ENCODE results near the gene TTC23.
"Not testable (repeated sequence)": the region's sequence is repeated elsewhere in the genome, so short reads cannot be mapped to it uniquely, and the experiment has no call there.

The TTC23 gene

DNA sequence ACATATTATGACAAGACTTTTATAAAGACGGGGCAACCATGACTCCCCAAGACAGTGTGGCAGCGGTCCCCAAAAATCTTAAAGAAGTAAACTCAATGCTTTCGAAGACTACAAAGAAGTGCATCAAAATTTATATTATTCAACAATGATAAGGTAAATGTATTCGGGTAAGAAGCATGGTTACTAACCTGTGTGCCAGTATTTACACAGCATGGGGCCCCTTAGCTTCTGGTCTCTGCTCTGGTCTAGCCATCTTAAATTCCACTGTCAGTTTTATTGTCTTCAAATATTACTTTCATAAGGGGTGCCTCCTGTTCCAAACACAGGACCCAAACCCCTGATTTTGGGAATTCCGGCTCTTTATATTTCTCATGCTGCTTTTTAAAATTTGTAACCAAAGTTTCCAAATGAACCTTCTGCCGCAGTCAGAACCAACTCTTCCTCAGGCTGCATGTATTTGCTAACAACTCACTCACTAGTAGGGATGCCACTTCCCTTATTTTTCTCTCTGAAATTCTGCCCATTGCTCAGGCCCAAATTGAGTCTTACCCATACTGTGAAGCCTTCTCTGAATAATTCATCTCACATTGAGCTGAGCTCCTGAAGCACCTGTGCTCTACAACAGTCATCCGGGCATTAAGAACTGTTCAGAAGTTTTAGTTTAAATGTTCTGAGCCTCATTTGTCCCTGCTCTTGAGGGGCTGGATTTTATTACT is 1.2 kb downstream of the TTC23 start:
- no peak for DNase-seq

DNA sequence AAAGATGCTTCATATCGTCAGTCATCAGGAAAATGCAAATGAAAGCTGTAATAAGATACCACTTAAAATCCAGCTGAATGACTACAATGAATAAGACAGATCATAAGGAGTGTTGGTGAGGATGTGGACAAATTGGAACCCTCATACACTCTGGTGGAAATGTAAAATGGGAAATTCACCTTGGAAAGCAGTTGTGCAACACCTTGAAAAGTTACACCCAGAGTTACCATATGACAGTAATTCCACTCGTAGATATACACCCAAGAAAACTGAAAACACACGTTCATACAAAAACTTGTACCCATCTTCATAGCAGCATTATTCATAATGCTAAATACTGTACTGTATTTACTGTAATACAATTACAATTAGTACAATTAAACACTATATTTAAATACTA is 2.3 kb downstream of the TTC23 start:
- DNase-seq: no peak

DNA sequence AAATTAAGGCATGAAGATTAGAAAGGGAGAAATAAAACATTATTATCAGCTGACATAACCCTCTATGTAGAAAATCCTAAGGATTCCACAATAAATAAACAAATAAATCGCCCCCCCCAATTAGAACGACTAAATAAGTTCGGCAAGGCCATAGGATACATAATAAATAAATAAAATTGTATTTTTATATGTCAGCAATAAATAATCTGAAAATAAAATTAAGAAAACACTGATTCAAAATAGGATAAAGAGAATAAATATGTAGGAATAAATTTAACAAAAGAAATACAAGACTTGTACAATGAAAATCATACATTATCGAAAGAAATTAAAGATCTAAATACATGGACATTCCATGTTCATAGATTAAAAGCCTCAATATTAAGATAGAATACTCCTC is 5.1 kb downstream of the TTC23 start:
- no peak for DNase-seq

DNA sequence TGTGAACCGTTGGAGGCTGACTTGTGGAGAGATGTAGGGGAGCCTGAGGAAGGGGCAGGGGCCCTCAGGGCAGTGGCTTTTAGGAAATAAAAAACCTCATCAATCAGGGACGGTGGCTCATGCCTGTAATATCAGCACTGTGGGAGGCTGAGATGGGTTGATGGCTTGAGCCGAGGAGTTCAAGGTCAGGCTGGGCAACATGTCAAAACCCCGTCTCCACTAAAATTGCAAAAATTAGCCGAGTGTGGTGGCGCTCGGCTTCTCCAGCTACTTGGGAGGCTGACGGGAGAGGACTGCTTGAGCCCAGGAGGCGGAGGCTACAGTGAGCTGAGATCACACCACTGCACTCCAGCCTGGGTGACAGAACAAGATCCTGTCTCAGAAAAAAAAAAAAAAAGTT is 7.6 kb downstream of the TTC23 start:
- DNase-seq: no peak

DNA sequence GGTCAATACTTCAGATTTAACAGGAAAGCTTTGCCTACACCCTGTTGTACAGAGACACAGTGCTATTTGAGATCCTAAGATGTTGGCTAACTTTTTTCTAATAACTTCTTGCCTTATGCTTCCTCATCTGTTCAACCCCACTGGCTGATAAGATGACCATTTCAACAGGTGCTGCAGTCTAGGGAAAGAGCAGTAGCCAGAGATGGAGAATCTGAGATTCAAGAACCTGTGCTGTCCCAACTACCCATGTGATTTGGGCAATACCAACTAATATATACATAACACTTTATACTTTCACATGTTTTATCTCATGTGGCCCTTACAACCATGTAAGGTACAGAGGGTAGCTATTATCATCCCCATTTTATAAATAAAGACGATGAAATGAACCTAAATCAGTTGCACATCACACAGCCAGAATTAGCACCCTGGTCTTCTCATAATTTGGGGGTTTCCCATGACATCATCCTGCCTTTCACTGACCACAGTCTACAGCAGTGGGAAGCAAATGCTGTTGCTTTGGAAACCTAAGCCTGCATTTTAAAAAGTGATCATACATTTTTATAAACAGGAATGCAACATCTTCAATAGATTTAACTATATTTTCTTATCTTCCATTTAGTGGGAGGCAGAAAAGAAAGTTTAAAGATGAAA is 9.7 kb downstream of the TTC23 start:
- DNase-seq: no peak

DNA sequence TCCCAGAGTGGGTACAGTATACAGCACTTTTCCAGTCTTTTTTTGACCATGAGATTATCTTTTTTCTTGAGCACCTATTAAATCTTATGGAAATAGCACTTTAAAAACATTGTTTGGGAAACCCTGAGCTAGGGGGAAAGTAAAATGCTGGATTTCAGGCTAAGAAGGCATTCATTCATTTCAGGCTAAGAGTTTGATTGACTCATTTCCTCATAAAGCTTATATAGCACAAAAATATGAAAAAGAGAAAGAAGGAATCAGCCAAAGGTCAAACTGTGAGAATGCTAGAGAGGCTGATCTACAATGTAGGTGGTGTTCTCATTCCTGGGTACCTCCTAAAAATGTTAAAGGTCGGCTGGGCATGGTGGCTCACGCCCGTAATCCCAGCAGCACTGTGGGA is 10.5 kb downstream of the TTC23 start:
- DNase-seq: no peak

DNA sequence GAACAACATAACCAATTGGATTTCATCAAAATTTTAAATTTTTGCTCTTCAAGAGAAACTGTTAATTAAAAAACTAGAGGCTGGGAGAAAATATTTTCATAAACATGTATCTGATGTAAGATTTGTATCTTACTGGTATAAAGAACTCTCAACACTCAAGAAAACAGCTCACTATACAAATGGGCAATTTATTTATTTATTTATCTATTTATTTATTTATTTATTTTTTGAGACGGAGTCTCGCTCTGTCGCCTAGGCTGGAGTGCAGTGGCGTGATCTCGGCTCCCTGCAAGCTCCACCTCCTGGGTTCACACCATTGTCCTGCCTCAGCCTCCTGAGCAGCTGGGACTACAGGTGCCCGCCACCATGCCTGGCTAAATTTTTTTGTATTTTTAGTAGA is 15.2 kb downstream of the TTC23 start:
- not testable (repeated sequence) for DNase-seq

DNA sequence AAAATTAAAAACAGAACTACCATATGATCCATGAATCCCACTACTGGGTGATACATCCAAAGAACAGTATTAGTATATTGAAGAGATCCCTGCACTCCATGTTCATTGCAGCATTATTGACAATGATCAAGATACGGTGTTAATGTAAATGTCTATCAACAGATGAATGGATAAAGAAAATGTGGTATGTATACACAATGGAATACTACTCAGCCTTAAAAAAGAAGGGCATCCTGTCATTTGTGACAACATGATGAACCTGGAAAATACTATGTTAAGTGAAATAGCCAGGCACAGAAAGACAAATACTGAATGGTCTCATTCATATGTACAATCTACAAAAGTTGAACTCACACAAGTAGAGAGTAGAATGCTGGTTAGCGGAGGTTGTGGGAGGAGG is 16.6 kb downstream of the TTC23 start:
- DNase-seq: no peak

DNA sequence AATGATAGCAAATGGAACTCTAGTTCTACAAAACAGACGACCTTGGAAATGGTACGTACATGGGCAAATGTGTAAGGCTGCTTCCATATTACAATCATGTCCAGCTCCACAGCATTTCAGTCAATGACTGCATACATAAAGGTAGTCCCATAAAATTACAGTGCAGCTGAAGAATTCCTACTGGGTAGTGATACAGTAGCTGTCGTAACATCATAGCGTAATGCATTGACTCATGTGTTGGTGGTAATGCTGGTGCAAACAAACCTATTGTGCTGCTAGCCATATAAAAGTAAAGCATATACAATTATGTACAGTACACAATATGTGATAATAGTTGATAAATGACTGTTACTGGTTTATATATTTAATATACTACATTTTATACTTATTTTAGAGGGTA is 18.5 kb downstream of the TTC23 start:
- DNase-seq: no peak

DNA sequence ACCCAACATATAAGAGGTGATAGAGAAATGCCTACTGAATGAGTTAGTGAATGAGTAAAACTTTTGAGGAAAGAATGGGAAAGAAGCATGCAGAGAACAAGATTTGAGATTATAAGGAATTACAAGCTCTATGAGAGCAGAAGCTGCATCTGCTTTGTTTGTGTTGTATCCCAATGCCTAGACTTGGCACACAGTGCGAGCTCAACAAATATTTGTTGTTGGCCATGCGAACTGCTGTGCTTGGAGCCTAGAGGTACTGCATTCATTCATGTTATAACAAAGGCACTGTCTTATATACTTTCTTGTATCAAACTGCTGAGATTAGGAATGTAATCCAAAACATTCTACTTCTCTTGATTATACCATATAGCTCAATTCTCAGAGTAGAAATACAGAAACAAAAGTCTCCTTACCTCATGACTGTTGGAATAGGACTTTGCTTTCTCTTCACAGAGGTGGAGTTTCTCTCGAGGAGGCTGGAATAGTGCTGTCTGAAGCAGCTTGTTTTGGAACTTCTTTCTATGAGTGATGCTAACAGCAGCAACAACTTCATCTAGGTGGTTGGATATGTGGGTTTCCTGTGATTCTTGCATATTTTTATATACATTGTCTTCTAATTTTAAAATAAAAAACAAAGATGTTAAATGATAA is 21.1 kb downstream of the TTC23 start:
- no peak for DNase-seq

DNA sequence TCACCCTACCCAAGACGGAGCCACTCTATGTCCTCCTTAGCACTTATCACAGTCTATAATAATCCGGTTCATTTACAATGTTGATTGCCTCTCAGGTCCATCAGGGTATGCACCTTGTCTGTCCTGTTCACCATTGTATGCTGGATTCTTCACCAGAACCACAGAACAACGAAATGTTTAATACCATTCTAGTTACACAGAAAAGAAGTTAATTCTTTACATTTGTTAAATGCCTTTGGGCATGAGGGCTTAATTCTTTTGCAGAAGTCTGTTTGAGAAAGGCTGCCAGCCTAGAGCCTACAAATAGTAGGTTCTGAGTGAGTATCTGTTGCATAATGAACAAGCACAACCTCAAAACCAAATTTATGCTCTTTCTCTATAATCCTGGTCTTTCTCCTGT is 22.6 kb downstream of the TTC23 start:
- DNase-seq: no peak

DNA sequence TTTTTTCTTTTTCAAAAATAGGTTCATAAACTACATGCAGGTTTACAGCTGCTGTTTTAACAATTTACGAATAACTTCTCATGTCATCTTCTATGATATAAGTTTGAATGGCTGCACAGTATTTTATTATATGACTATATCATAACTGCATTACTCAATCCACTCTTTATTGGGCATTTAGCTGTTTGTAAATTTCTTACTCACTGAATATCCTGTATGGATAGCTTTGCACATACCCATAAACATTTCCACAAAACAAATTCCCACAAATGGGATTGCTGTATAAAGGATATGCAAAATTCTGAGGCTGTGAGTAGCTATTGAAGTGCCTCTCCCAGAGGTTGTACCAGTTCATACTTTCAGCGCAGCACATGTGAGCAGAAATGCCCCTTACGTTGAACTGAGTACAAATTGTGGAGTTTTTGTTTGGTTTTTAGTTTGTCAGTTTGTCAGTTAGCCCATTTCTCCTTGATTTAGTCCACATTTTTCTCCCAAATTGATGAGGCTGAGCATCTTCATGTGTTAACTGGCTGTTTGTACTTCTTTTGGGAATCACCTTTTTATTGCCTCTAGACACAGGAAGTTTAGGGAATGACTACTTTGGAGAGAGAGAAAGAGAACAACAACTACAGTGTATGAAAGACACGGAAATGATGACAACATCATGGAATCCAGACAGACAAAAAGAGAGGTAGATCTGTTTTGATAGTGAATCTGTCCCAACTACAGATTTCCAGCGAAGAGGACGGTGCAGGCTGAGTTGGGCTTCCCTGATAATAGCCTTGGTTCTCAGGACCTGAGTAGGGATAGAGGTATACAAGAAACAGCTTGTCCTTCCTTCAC is 24.8 kb downstream of the TTC23 start:
- DNase-seq: no peak

DNA sequence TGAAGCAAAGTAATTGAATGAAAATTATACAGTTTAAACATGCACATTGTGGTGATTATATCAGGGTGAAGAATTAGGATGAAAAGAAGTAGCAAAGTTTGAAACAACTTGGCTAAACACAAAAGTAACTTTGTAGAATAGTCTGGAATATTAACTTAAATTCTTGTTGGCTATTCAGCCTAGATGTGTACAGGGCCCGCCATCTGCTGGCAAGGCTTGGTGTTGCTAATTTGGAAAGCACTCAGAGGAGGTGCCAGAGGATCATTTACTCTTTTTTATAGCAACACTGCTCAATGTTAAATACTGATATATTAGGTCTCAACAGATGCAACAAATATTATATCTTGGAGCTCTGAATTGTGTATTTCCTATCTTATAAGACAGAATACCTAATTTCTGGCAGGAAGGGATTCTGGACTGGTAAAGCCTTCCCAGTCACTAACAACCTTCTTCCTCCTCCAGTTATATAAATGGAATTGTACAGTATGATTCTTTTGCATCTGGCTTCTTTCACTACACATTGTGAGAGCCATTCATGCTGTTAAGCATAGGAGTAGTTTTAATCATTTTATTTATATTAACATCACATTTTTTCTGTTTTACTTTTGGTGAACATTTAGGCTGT is 36.1 kb downstream of the TTC23 start:
- DNase-seq: no peak

DNA sequence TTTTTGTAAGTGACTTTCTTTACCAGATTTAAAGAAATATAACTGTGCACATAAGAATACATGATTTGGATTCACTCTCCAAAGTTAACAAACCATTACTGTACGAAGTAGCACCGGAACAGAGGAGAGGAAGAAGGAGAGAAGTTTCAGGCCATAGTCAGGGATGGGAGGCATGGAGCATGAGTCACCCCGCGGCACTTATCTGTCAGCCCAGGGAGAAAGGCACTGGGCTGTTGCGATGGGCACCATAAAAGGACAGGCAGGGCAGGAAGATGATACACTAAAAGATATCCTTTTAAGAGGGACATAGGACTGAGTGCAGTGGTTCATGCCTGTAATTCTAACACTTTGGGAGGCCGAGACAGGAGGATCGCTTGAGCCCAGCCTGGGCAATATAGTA is 37.0 kb downstream of the TTC23 start:
- DNase-seq: no peak

DNA sequence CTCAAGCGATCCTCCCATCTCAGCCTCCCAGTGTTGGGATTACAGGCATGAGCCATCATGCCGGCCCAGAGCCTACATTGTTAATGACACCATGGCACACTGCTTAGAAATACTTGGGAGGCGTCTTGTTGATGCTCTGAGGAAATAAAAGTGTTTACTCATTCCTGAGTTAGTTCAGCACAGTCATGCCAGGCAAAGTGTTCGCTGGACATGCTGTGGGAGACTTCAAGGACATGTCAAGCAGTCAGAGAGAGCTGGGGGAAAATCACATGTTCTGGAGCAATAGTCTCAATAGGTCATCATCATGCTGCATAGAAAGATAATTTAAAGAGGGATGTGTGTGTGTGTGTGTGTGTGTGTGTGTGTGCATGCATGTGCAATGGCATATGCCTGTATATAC is 37.5 kb downstream of the TTC23 start:
- no peak for DNase-seq

DNA sequence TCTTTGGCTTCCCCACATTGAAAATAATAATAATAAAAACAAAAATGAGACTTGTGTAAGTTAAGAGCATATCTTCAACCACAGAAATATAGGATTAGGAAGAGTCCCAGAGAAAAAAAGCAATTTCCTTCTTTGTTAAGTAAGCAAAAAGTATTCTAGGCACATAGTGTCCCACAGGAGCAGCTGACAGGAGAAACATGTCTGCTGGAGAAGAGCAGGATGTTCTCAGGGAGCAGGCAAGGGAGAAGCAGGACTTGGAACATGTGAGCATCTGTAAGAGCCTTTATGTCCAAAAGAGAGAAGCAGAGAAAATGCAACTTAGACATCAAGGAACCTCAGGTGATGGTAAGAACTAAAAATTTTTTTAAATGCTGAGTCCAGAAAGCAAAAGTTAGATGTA is 39.0 kb downstream of the TTC23 start:
- no peak for DNase-seq

DNA sequence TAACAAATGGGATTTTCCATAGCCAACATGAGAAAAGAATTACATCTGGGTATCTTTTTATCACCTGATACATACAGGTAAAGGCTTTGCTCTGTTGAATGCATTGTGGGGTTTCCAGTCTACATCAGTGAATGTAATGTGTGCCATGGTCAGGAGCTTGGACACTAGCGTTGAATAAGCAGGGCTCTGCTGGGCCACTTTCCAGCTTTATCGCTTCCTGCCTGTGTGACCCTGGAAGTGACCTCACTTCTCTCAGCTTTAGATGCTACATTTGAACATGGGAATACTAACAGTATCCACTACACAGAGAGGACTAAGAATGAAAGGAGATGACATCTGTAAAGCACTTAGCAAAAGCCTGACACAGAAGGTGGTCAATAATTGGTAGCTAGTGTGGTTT is 40.1 kb downstream of the TTC23 start:
- DNase-seq: no peak

DNA sequence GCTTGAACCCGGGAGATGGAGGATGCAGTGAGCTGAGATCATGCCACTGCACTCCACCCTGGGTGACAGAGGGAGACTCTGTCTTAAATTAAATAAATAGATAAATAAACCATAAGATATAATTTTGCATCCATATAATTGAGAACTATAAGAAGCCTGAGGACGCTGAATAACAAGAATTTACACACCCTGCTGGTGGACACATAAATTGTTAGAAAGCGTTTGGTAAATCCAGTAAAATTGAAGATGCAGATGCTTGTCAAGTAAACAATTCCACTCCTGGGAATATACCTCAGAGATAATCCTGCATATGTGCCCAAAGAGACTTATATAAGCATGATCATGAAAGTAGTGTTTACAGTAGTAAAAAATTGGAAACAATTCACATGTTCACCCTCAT is 41.7 kb downstream of the TTC23 start:
- no peak for DNase-seq

DNA sequence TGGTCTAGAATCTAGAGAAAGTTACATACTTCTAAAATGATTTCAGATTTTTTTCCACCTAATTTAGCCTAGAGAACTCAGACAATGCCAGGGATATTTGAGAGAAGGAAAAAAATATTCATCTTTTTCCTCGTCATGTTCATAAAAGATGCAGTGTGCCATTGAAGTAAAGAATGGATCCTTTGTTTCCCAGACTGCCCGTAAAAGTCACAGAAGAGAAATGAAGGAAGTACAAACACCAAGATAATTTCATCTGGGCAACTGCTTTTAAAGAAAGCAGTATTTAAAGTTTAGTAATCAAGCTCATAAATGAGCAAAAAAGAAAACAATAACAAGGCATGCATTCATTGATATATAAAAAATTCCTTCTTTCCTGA is 47.2 kb downstream of the TTC23 start:
- no peak for DNase-seq

DNA sequence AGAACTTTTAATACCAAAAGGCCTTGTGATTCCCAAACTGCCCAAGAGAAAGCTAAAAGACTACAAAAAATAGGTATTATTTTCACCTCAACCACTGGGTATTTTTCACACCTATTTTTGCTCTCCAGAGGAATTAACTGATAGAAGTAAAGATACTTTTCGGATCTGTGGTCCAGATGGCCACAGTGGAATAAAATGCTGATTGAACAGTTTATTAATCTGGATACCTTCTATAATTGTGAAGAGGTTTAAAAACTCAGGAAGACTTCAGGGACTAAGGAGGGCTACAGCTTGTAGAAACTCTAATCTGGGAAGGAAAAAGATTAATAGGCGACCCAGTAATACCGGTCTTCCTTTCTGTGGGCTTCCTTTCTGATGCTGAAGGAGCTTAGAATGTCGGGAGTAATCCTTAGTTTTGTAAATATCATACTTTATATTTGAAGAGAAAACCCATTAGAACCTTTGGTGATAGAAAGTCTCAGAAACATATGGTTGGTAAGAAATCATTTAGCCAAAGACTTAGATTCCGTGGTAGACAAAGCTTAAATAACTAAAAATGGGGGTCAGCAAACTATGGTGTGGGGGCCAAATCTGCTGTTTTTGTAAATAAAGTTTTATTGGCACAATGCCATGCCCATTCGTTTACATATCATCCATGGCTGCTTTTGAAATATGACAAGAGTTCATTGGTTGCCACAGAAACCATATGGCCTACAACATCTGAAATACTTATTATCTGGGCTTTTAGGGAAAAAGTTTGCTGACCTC is 47.8 kb downstream of the TTC23 start:
- no peak for DNase-seq

DNA sequence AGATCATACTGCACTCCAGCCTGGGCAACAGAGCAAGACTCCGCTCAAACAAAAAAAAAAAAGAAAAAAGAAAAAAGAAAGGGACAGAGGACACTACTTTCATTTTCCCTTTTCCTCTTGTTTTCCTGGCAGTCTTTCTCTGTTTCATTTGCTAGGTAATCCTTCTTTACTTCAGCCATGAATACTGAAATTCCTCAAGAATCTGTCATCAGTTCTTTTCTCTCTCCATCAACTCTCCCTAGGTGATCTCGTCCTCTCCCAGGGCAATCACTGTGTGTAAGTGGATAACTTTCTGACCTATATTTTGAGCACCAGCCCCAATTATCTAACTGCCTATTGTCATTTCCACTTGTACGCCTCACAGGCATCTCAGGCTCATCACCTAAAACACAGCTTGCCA is 51.5 kb downstream of the TTC23 start:
- DNase-seq: no peak

DNA sequence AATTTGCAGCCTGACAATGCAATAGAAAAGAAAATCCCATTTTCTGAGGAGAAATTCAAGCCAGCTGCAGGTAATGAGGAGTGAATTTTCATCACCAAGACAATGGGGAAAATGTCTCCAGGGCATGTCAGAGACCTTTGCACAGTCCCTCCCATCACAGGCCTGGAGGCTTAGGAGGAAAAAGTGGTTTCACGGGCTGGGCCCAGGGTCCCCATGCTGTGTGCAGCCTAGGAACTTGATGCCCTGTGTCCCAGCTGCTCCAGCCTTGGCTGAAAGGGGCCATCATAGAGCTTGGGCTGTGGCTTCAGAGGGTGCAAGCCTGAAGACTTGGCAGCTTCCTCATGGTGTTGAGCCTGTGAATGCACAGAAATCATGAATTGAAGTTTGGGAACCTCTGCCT is 57.2 kb downstream of the TTC23 start:
- not testable (repeated sequence) for DNase-seq

Data from cortex of kidney (tissue), 1 donor.